GF-D8 (cell line): ENCODE results near the gene MRPL40.
A peak's percentile ranks its signal among the peaks of the same experiment; 100 is the strongest.

Experiments used
- DNase-seq: peaks from one replicate; lab custom pipeline; 2025; lab: John Stamatoyannopoulos, UW

MRPL40 gene

GRCh38 chr22:19461506-19461905, 29.2 kb downstream of the MRPL40 start:
- DNase-seq = no peak

- no peak for DNase-seq
Observed at GRCh38 chr22:19463008-19463407, 30.7 kb downstream of the MRPL40 start.

DNA sequence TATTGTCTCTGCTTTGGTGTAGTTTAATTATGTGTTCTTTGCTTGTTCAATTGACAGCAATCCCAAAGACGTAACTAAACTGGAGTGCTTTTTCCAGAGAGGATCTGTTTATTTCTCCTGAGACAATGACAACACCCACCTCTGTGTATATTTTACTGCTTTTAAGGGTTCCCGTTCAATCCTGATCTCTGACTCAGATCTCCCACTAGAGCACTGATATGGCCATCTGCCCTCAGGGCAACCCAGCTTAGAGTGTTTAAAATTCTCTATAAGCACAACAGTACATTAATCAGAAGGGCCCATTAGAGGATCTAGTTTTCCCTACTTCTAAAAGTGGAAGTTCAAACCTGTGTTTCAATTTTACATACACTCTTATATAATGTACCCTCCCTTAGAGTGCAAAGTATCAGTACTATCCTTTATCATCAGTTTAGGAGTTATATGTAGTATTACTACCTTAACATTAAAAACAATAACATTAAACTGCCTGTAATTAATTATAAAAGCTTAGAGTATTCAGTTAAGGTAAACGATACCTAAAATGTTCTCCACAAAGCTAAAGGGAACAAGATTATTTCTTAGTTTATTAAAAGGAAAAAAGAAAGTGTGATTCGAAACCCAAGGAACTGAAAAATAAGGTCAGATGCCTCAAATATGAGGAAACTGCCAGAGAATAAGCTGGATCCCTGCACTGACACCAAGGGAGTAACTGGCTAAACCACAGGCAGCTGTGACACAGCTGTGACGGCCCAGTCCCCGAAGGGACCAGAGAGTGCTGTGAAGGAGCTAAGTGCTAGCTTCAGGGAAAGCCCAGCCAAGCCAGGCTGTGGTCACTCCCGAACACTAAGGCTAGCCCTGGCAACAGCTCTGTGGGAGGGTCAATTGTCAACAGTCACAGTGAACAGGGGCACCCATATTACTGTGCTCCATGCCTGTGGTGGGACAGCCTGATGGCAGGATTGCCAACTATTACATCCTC, 31.4 kb downstream of the MRPL40 start:
- DNase-seq = no peak

- no peak for DNase-seq
Observed at GRCh38 chr22:19464546-19464945, 32.2 kb downstream of the MRPL40 start.

DNA sequence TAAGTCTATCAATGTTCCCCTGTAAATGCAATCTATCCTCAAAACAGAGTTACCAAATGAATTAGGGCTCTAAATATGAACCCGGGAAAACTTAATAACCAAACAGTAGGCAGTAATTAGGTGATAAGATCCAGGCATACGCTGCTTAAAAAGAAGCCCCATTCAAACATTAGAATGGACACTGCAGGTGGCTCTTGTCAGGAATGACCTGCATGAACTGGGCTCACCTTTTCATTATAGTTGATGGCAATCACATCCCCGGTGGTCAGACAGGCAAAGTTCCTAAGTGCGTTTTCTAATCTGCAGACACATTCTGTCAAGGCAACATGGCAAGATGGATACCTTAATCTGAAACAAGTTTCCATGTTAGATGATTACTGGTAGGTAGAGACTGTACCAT, 32.6 kb downstream of the MRPL40 start:
- DNase-seq = no peak

GRCh38 chr22:19466126-19466716, 33.9 kb downstream of the MRPL40 start:
- no peak for DNase-seq

- no peak for DNase-seq
Observed at GRCh38 chr22:19466848-19467752, 34.8 kb downstream of the MRPL40 start.

- no peak for DNase-seq
Observed at GRCh38 chr22:19467912-19468311, 35.6 kb downstream of the MRPL40 start.

- no peak for DNase-seq
Observed at GRCh38 chr22:19469421-19469820, 37.1 kb downstream of the MRPL40 start.

DNA sequence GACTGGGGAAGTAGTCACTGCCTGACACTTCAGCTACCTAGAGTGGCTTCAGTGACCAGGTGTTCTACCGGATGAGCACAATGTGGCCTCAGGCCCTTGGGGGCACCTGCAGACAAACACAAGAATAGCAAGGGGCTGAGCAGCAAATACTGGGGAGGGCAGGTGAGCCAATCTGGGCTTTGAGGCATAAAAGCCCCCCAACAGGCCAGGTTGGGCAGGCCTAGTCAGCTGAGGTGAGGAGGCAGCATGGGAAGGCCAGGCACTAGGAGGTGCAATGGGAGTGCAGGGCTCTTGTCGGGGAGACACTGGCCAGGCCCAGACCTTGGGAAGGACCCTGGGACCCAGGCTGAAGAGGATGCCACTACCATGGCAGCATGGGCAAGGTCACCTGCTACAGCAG, 37.7 kb downstream of the MRPL40 start:
- DNase-seq = no peak

DNA sequence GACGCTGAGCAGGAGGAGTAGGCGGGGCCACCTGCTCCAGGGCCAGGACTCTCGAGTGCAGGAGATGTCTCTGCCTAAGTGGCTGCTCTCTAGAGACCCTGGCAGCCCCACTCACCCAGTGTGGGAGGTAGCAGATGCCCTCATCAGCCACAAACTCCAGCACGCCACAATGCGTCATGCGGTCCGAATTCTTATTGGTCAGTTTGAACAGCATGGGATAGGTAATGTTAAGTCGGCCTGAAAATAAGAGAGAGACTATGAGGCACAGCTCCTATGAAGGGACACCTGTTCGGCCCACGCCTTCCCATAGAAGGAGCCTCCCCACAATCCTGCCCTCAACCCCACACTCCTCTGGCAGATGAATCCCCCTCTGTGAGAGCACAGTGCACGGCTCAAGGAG, 39.2 kb downstream of the MRPL40 start:
- no peak for DNase-seq

DNA sequence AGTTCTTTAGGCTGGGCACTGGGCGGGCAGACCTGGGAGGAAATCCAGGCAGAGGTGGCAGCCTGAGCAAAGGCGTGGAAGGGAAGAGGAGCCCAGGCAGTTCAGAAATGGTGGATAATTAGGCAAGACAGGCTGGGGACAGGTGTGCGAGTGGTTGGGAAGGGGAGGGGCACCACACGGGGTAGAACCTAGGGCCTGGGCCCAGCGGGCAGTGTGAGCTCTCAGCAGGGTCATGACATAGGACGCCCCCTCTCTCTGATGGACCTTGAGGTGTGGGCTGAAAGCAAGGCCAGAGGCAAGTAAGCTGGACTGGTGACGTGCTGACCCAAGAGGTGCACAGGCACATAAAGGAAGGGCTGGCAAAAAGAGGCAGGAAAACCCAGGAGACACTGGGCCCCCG, 39.9 kb downstream of the MRPL40 start:
- DNase-seq = no peak

- no peak for DNase-seq
Observed at GRCh38 chr22:19473578-19473977, 41.2 kb downstream of the MRPL40 start.

DNA sequence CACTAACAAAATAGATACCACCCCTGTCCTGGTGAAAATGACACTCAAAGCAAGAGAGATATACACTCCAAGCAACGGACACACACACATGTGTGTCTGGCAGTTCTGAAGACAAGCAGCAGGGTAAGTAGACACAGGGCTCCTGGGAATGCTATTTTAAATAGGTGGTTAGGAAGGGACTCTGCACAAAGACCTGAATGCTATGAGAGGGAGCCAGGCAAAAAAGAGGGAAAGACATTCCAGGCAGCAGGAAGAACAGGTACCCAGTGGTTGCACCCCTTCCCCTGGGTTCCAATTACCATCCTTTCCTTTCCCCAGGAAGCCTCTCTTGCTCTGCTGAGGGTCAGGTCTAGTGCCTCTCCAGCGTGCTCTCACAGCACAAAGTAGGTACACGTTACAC, 43.7 kb downstream of the MRPL40 start:
- no peak for DNase-seq

GRCh38 chr22:19477321-19478044, 45.1 kb downstream of the MRPL40 start:
- no peak for DNase-seq

- DNase-seq = no peak
Observed at GRCh38 chr22:19478045-19478900, 45.9 kb downstream of the MRPL40 start.

DNA sequence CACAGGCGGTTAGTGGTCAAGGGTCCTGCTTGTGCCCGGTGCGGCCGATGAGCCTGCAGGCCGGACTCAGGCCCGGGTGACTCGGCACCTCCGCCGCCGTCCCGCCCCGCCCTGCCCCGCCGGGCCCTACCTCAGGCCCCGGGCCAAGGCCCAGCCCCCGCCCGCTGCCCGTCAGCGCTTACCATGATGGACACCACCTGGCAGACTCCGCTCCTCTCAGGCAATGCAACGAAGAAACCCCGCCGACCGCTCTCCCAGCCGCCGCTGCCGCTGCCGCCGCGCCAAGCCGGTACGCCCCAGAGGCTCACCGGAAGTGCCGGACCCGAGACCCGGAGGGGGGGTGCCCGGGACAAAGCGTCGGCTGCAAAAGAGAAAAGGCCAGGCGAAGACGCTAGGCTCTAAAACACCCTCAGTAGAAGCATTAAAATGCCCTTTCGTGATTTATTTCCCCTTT, 46.6 kb downstream of the MRPL40 start, which contains the start of gene UFD1:
UFD1 (minus strand) TSS at position 293 of the 454 bp plus-strand sequence; CDS start at position 185, 108 bp downstream.
- peak; percentile 56 for DNase-seq

DNA sequence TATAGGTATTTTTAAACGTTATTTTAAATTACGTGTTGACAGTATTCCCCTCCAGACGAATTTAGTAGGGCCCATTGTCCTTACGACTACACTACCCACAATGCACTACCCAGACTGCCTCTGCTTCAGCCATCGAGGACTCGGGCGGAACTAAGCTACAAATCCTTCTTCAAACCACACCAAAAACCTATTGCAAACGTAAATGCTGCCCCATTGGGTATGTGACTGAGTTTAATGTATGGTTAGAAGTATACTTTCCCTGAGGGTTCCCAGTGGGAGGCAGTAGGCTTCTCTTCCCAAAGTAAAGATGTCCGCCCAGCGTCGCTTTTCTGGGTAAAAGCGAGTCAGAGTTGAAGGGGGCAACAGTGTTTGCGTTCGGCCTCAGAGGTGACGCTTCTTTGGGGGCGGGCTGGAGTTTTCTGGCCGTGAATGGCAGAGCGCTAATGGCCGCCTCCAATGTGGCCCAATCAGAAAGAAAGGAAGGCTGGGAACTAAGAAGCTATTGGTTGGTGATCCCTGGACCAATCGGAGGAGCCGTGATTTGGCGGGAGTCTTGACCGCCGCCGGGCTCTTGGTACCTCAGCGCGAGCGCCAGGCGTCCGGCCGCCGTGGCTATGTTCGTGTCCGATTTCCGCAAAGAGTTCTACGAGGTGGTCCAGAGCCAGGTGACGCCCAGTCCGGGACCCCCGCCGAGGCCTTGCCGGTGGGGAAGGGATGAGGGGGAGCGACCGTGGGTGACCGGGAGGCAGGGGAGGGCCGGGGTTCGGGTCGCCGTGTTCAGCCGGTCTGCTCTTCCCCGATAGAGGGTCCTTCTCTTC, 47.2 kb downstream of the MRPL40 start, which contains the start of gene CDC45:
CDC45 (plus strand) TSS at position 566 of the 818 bp plus-strand sequence; CDS start at position 615, 49 bp downstream.
- DNase-seq = peak; percentile 95

GRCh38 chr22:19480173-19480568, 47.8 kb downstream of the MRPL40 start:
- no peak for DNase-seq
